Measurements from ENCODE around the gene KCNQ1.
A peak's percentile ranks its signal among the peaks of the same experiment; 100 is the strongest.

The KCNQ1 gene

GRCh38 chr11:2459796-2460531, 15.2 kb downstream of the KCNQ1 start:
- no peak for DNase-seq (ENCODE audit: low spot score)

DNA sequence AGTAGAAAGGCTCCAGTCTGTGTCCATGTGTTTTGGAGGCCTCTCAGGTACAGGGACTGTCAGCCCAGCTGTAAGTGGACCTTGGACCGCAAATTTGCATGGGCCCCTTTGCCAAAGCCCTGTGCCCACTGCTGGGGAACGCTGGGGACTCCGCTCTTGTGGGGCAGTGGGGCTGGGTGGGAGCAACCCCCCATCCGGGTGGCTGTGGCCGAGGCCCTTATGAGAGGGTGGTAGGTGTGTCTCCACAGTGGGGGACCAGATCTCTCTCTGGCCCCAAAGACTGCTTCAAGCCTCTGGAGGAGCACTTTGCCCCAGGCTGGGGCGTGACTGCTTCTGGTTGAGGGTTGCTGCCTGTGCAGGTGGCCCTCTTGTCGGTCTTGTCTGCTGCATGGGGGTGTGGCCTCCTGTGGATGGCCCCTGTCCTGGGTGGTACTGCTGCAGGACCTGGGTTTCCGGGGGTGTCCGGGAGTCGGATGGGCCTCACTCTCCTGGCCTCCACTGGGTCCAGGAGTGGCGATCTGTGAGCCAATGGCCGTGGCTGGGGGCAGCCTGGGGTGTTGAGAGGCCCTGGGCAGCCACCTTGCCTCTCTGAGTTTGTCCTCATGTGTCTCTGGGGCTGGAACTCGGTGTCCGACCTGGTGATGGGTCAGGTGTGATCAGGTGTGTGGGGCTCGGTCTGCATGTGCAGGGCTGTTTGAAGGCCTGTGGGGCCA, 15.9 kb downstream of the KCNQ1 start:
- DNase-seq (ENCODE audit: low spot score) = no peak

GRCh38 chr11:2461253-2461955, 16.6 kb downstream of the KCNQ1 start:
- no peak for DNase-seq (ENCODE audit: low spot score)

DNA sequence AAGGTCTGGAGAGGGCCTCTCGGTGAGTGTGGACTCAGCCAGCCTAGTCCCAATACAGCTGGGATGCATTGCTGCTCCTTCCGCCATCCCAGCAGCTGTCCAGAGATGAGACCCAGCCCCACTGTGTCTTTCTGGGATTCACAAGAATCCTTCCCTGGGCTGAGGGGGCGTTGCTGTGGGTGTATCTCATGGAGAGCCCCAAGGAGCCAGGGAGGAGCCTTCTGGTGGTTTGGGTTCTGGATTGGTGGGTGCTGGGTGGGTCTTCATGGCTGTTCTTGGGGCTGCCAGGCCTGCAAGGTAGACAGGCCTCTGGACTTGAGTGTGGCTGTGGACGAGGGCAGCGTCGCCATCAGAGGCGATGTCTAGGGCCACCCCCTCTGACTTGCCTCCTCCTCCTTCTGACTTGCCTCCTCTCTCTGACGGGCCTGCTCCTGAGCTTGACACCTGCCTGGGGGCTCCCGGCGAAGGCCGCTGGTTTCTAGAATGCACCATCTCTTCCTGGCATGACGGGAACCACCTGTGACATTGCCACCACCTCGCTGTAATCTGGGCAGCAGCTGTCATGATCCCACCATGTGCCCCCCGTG, 17.2 kb downstream of the KCNQ1 start:
- no peak for DNase-seq (ENCODE audit: low spot score)

- no peak for DNase-seq (ENCODE audit: low spot score)
These were observed 17.8 kb downstream of the KCNQ1 start for GRCh38 chr11:2462543-2462985.

DNA sequence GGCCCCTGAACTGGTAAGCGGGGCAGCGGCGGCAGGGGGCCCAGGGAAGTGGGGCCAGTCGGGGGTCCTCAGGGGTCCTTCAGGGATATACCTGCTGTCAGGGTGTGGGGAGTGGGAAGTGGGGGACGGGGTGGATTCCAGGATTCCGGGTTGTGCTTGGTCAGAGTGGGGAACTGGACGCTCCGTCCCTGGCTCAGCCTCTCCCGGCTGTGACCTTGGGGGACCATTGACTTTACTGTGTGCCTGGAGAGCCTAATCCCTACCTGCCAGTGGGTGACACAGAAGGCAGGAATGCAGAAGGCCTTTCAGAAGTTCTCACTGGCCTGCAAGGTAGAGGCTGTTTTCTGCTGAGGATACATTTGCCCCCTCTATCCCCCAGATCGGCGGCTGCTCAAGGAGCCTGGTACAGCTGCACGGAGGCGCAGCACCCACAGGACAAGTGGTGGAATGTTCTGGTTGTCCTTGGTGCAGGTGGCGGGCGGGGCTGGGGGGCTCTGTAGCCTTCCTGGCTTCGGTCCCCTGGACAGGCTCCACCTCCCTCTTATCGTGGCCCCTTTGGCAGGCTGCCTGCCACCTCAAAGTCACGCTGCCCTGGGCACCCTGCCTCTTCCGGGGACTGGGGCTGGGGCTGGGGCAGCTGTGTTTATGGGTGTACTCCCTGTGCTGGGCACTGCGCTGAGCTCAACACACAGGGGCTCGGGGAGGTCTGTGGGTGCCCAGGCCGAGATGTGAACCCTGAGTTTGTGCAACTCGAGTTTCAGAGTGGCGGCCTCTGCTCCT, 18.4 kb downstream of the KCNQ1 start:
- no peak for DNase-seq (ENCODE audit: low spot score)

DNA sequence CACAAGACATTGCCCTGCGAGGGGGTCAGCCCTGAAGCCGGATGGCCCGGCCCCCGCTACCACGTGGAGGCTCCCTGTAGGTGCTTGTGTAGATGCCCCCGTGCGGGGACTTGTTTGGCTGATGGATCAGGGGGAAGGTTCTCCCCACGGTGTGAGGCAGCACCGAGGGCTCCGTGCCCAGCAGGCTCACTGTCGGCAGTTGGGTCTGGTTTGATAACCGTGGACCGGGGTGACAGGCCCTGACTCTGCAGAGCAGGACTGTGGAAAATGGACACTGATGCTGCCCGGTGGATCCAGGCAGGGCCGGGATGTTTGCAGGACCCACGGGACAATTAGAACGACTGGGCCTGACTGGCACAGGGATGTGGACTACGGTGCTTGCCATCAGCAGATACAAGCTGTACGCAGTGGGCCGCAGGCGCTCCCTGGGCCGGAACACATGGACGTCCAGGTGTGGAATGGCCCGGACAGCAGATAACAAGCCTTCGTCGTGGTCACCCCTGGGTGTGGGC, 19.0 kb downstream of the KCNQ1 start:
- no peak for DNase-seq (ENCODE audit: low spot score)

- no peak for DNase-seq (ENCODE audit: low spot score)
These were observed 19.8 kb downstream of the KCNQ1 start for GRCh38 chr11:2464451-2465165.

DNA sequence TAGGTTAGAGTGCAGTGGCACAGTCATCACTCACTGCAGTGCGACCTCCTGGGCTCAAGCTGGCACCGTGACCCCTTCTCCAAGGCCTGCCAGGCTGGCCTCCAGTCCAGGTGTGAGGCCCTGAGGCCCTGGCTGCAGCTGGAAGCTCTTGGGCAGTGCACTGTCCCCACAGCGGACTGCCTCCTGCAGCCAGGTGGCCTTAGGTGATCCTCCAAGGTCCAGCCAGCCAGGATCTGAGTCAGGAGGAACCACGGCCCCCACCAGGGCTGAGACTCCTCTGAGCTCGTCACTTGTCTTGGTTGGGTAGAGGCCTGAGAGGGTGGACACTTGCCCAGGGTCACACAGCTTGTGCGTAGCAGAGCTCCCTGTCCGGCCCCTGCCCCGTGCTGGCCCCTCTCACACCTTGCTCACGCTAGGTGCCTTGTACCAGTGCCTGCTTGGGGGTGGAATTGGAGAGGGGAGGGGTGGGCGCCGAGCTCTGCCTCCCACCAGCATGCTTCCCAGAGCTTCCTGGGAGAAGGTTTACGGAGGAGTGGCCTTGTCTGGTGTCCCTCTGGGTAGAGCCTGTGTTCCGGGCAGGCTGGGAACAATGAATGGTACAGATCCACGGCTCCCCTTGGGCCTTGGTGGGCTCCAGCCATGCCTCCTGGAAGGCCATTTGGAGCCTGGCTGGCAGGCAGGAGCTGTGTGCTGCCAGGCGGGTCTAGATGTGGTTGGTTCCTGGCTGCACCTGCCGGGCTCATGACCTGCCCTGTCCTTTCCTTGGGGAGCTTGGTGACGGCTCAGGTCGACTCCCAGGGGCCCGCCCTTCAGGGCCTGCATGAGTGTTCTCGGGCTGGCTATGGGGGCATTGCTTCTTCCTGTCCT, 20.6 kb downstream of the KCNQ1 start:
- DNase-seq (ENCODE audit: low spot score) = no peak

DNA sequence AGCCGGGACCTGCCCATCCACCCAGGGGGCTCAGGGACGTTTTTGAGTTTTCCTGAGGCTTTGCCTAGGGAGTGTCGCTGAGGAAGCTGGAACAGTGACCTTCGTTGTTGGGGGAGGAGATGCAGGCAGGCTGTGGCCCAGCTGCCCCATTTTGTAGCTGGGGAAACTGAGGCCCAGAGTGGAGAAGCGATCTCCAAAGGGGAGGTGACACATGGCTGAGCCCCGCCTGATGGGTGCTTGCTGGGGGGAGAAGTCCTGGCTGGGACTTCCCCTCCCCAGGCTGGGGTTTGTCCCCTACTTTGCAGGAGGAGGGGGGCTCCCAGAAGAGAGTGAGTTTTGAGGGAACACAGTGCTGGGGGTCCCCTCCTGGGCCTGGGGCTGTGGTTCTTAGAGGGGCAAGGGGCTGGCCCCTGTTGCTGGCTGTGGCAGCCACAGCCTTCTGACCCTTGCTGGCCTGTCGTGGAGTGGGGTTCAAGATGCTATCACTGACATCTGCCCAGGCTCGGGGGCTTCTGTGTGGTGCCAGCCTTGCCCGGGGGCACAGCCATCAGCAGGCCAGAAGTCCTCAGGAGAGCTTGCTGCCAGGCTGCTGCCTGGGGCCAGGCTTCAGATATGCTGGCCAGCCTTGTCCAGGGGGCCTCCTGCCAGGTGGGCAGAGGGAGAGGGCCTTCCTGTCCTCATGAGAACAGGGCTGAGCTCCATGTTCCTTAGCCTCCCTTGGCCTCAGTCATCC, 21.4 kb downstream of the KCNQ1 start:
- no peak for DNase-seq (ENCODE audit: low spot score)

DNA sequence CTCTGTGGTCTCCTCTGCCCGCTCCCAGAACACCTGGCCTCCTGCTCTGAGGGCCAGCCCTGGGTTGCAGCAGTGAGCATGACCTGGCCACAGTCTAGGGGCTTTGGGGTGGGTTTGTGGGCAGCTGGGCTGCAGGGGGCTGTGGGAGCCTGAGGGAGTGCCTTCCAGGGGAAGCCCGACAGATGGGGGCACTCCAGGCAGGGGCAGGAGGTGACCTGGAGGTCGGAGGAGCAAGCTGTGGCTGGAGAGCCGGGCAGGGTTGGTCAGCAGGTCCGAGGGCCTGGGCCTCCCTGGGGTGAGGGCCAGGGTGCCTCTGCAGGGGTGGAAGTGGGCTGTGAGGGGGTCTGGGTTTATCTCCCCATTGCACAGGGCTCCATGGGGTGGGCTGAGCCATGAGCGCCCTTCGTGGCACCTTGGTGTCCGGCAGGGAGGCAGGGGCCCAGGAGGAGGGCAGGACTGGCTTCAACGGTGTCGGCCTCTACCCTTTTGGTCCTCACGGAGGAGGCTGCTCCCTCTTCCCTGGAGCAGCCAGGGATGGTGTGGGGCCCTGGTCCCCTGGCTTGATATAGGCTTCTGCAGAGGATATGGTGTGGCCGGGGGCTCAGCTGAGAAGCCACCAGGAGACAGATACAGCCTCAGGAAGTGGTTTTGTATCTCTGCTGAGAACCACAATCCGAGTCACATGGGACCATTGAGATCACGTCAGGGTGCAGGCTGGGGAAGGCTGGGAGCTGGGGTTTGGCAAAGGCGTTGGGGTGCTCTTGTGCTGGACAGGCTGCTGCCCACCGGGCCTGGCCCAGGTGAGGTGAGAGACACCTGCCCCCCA, 22.3 kb downstream of the KCNQ1 start:
- DNase-seq (ENCODE audit: low spot score) = peak; percentile 71

DNA sequence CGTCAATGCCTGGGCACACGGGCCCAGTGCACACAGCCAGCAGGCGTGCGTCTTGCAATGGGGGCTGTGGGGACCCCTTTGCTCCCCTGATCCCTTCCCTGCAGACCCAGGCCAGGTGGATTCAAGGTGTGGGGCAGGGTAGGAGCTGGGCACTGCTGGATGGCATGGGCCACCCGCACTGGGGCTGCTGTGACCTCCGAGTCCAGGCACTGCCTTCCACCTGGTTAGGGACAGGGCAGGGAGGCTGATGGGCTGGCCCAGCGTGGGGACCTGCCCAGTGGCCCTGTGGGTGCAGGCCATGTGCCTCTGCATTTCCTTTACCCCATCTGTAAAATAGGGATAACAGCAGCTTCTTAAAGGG, 22.9 kb downstream of the KCNQ1 start:
- DNase-seq (ENCODE audit: low spot score) = no peak

DNA sequence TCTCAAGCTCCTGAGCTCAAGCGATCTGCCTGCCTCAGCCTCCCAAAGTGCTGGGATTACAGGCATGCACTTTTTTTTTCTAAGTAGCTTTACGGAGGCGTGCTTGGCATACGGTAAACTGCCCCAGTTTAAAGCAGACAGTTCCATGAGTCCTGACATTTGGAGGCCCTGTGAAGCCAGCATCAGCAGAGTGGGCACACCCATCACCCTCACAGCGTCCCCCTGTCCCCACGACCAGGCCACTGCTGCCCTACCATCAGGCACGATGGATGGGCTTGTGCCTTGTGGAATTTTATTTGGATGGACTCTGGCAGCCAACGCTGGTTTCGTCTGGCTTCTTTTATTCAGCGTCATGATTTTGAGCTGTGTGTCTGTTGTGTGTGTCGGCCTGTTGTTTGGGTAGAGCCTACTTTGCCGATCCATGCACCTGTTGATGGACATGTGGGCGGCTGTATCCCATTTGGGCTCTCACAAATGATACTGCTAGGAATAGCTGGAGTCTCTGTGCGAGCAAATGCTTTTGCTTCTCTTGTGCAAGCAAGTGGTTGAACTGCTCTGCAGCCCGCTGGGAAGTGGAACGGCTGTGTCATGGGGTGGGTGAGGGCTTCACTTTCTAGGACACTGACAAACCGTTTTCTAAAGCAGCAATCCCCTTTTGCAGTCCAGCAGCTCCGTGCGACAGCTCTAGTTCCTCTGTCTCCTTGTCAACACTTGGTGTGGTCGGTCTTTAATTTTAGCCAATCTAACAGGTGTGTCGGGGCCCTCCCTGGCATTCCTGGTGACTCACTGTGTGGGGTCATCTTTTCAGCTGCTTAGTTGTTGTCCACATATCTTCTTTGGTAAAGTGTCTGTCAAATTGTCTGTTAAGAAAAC, 23.8 kb downstream of the KCNQ1 start:
- no peak for DNase-seq (ENCODE audit: low spot score)

DNA sequence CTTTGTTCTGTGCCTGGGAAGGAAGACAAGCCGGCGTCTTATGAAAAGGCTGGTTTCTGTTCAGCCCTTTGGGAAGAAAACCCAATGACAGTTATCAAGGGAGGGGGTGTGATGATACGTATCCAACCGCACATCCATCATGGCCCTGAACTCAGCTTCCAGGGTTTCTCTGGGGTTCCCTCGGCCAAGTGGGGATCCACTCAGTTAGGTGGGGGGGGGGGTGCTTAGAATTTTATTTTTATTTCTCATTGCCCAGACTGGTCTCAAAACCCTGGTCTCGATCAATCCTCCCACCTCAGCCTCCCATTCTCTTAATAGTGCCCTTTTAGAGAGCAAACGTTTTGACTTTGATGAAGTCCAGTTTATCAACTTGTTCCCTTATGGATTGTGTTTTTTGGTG, 25.7 kb downstream of the KCNQ1 start:
- DNase-seq (ENCODE audit: low spot score) = no peak

- DNase-seq (ENCODE audit: low spot score) = no peak
These were observed 26.4 kb downstream of the KCNQ1 start for GRCh38 chr11:2471048-2471803.

- DNase-seq (ENCODE audit: low spot score) = no peak
These were observed 26.9 kb downstream of the KCNQ1 start for GRCh38 chr11:2471804-2472096.
